ENCODE measurements around the gene POLR2E. TPM values are rescaled to one million over a fixed set of nuclear protein-coding genes. Genes with fewer than 3 reads are reported as not detected.
A peak's percentile ranks its signal among the peaks of the same experiment; 100 is the strongest.

The POLR2E gene
- 100 to 1,000 TPM; 134 to 205 (median 174) TPM for polyA plus RNA-seq (ENCODE audit: low read depth in 6 of 6)

GRCh38 chr19:1094978-1095701 lies at the start of gene POLR2E:
Gene POLR2E, minus strand, starts transcription at chr19:1095375. Its CDS starts 60 bp downstream, at chr19:1095315.
- Mint-ChIP-seq H3K36me3 (no peaks in the 10 kb centered on the region), H3K27ac (peak within 1 kb of the TSS; percentile 80 to 96 (median 92)), H3K4me1 (peaks cover 36 to 43% (median 40%) of the 10 kb centered on the region in 3 donors), H3K27me3 (no peaks in the 10 kb centered on the region), H3K9me3 (peaks cover 0 to 1% (median 0%) of the 10 kb centered on the region in 7 donors), H3K4me3 (peak within 1 kb of the TSS; percentile 87 to 97 (median 94))
- ATAC-seq (ENCODE audit: low read depth in 2 of 2): peak; percentile 95
- DNase-seq: peak; percentile 97

- Mint-ChIP-seq H3K27me3 (no peaks in the 10 kb centered on the region), H3K4me1 (peaks cover 2 to 16% (median 15%) of the 10 kb centered on the region in 3 donors), H3K4me3 (peak overlapping the region in 1 of 8 donors; percentile 4), H3K27ac (peak overlapping the region; percentile 7 to 89 (median 78)), H3K36me3 (peaks cover 0 to 36% of the 10 kb centered on the region in 2 donors), H3K9me3 (peaks cover 0 to 7% (median under 1%) of the 10 kb centered on the region in 7 donors)
- ATAC-seq (ENCODE audit: low read depth in 2 of 2) (no peak), DNase-seq (no peak)
Observed at GRCh38 chr19:1144741-1145140, 49.6 kb upstream of the POLR2E start.

- Mint-ChIP-seq H3K36me3 (peaks cover 0 to 40% of the 10 kb centered on the region in 2 donors), H3K4me3 (no peak overlapping the region), H3K27ac (peak overlapping the region in 1 of 6 donors; percentile 71), H3K4me1 (peaks cover 3 to 20% (median 15%) of the 10 kb centered on the region in 3 donors), H3K9me3 (peaks cover 0 to 9% (median 1%) of the 10 kb centered on the region in 7 donors), H3K27me3 (no peaks in the 10 kb centered on the region)
- DNase-seq: no peak
- no peak for ATAC-seq (ENCODE audit: low read depth in 2 of 2)
Observed at GRCh38 chr19:1143828-1144399, 48.7 kb upstream of the POLR2E start.

DNA sequence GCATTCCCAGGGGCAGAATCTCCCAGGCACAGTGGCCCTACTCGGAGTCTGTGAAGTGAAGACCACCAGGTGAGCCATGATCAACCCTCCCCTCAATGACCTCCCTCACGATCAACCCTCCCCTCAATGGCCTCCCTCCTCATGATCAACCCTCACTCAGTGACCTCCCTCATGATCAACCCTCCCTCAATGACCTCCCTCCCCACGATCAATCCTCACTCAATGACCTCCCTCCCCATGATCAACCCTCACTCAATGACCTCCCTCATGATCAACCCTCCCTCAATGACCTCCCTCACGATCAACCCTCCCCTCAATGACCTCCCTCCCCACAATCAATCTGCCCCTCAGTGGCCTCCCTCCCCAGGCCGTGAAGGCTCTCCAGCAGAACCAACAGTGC lies 46.8 kb upstream of the POLR2E start:
- Mint-ChIP-seq H3K4me1 (peaks cover 3 to 23% (median 15%) of the 10 kb centered on the region in 3 donors), H3K36me3 (peaks cover 0 to 40% of the 10 kb centered on the region in 2 donors), H3K4me3 (no peak overlapping the region), H3K9me3 (peaks cover 0 to 9% (median 1%) of the 10 kb centered on the region in 7 donors), H3K27me3 (no peaks in the 10 kb centered on the region), H3K27ac (peak overlapping the region in 2 of 6 donors; percentile 60)
- no peak for DNase-seq
- no peak for ATAC-seq (ENCODE audit: low read depth in 2 of 2)

- Mint-ChIP-seq H3K9me3 (peaks cover 0 to 9% (median 1%) of the 10 kb centered on the region in 7 donors), H3K4me1 (peaks cover 9 to 34% (median 22%) of the 10 kb centered on the region in 3 donors), H3K36me3 (peaks cover 0 to 40% of the 10 kb centered on the region in 2 donors), H3K27ac (peak overlapping the region in 3 of 6 donors; percentile 33 to 75 (median 50)), H3K27me3 (no peaks in the 10 kb centered on the region), H3K4me3 (no peak overlapping the region)
- DNase-seq: no peak
- no peak for ATAC-seq (ENCODE audit: low read depth in 2 of 2)
Observed at GRCh38 chr19:1140272-1141027, 45.3 kb upstream of the POLR2E start.

DNA sequence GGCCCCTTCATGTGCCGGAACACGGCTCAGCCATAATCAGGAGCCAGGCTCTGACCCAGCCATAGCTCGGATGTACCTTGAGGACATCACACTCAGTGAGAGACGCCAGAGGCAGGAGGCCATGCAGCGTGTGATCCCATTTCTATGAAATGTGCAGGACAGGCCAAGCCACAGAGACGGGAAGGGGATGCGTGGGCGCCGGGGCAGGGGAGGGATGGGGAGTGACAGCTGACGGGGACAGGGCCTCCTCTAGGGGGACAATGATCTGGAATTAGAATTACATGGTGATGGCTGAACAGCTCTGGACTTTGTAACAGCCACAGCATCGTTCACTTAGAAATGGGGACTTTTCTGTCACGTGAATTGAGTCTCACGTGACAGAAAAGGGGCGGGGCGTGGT lies 44.0 kb upstream of the POLR2E start:
- H3K27ac Mint-ChIP-seq: peak overlapping the region in 2 of 6 donors; percentile 60 to 73
- no peaks in the 10 kb centered on the region for H3K27me3 Mint-ChIP-seq
- H3K9me3 Mint-ChIP-seq: peaks cover 0 to 9% (median 0%) of the 10 kb centered on the region in 7 donors
- H3K36me3 Mint-ChIP-seq: peaks cover 0 to 28% of the 10 kb centered on the region in 2 donors
- H3K4me3 Mint-ChIP-seq: no peak overlapping the region
- H3K4me1 Mint-ChIP-seq: peaks cover 14 to 26% (median 15%) of the 10 kb centered on the region in 3 donors
- ATAC-seq (ENCODE audit: low read depth in 2 of 2): no peak
- DNase-seq: no peak

DNA sequence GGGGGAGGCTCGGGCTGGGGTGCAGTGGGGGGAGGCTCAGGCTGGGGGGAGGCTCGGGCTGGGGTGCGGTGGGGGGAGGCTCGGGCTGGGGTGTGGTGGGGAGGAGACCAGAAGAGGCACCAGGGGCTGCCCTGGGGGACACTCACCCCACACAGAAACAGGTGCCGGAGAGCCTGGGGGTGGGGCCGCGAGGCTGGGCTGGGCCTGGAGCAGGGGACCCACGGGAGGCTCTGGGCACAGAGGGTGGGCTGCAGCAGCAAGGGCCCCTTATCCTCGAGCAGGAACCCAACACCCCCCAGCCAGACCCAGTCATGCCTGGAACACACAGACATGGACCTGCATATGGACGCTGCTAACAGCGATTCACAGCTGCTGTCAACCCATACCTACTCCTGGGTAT lies 42.9 kb upstream of the POLR2E start:
- DNase-seq (no peak), ATAC-seq (ENCODE audit: low read depth in 2 of 2) (no peak)
- H3K27me3 Mint-ChIP-seq: no peaks in the 10 kb centered on the region
- H3K27ac Mint-ChIP-seq: no peak overlapping the region
- H3K4me1 Mint-ChIP-seq: peaks cover 20 to 26% (median 24%) of the 10 kb centered on the region in 3 donors
- no peak overlapping the region for H3K4me3 Mint-ChIP-seq
- peaks cover 0 to 18% of the 10 kb centered on the region in 2 donors for H3K36me3 Mint-ChIP-seq
- H3K9me3 Mint-ChIP-seq: peaks cover 0 to 9% (median 0%) of the 10 kb centered on the region in 7 donors

DNA sequence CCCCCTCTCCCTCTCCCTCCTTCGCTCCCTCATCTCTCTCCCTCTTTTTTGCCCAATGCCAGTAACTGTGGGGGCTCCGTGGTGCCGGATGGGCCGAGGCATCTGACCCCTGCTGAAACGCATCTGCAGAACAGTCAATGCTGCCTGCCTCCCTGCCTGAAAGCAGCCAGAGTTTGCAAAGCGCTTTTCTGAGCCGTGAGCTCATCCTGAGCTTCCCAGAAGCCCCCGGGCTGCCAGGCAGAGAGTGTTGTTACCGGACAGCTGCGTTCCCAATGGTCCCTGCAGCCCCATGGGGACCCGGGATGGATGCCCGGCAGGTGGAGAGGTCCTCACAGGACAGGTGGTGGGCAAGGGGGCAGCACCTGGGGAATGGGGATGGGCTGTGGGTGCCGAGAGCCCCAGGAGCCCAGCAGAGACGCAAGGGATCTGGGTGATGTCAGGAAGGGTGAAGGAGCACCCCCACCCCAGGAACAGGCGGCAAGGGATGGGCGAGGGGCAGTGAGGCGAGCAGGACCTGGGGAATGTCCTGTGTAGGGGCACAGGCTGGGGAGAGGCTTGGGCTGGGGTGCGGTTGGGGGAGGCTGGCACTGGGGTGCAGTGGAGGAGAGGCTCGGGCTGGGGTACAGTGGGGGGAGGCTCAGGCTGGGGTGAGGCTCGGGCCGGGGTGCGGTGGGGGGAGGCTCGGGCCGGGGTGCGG lies 41.6 kb upstream of the POLR2E start:
- peak overlapping the region in 3 of 6 donors; percentile 81 to 94 (median 82) for H3K27ac Mint-ChIP-seq
- peaks cover 0 to 10% of the 10 kb centered on the region in 2 donors for H3K36me3 Mint-ChIP-seq

DNA sequence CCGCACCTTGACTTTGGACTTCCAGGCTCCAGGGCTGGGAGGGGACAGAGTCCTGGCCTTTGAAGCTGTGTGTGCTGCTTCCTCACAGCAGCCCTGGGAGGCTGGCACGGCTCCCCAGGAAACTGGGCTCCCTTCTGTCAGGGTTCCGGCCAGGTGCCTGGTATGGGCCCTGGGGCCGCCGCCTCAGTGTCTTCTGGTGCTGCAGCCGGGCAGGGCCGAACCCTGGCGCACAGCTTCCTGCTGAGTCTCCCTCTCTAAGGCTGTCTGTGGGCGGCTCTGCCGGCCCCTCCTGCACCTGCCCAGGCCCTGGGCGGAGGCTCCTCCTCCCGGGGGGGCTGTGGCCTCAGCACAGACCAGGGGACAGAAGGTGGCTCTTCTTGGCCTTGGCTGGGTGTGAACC lies 41.0 kb upstream of the POLR2E start:
- Mint-ChIP-seq H3K4me1 (peaks cover 18 to 22% (median 22%) of the 10 kb centered on the region in 3 donors), H3K27ac (peak overlapping the region in 3 of 6 donors; percentile 81 to 94 (median 82)), H3K9me3 (peaks cover 0 to 4% (median 0%) of the 10 kb centered on the region in 7 donors), H3K27me3 (no peaks in the 10 kb centered on the region), H3K4me3 (peak overlapping the region in 2 of 8 donors; percentile 12 to 23), H3K36me3 (peaks cover 0 to 8% of the 10 kb centered on the region in 2 donors)
- ATAC-seq (ENCODE audit: low read depth in 2 of 2): no peak
- DNase-seq: no peak

More for the DNA sequence above, 41.6 kb upstream of the POLR2E start:
- no peaks in the 10 kb centered on the region for H3K27me3 Mint-ChIP-seq
- peaks cover 0 to 4% (median 0%) of the 10 kb centered on the region in 7 donors for H3K9me3 Mint-ChIP-seq
- ATAC-seq (ENCODE audit: low read depth in 2 of 2) (no peak), DNase-seq (no peak)
- peaks cover 18 to 22% (median 18%) of the 10 kb centered on the region in 3 donors for H3K4me1 Mint-ChIP-seq
- H3K4me3 Mint-ChIP-seq: peak overlapping the region in 2 of 8 donors; percentile 12 to 23

DNA sequence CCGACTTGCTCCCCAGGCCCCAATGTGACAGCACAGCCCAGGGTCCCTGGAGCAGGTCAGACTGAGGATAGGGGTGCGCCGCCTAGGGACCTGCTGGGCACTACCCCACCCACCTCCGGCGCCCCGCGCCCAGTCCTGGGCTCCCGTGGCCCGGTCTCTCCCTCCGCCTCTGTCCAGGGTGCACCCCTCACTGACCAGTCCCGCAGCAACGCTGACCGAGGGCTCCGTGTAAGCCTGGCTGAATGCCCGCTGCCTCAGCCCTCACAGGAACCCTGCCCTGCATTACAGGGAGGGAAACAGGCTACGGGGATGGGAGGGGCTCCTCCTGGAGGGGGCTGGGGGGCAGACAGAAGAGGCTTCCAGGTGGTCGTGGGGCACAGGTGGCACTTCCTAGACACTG lies 40.3 kb upstream of the POLR2E start:
- DNase-seq (no peak), ATAC-seq (ENCODE audit: low read depth in 2 of 2) (no peak)
- H3K27me3 Mint-ChIP-seq: no peaks in the 10 kb centered on the region
- H3K4me3 Mint-ChIP-seq: peak overlapping the region in 1 of 8 donors; percentile 36
- peaks cover 24 to 29% (median 25%) of the 10 kb centered on the region in 3 donors for H3K4me1 Mint-ChIP-seq
- H3K27ac Mint-ChIP-seq: peak overlapping the region in 2 of 6 donors; percentile 68 to 86
- H3K36me3 Mint-ChIP-seq: peaks cover 0 to 8% of the 10 kb centered on the region in 2 donors
- H3K9me3 Mint-ChIP-seq: peaks cover 0 to 4% (median 0%) of the 10 kb centered on the region in 7 donors

DNA sequence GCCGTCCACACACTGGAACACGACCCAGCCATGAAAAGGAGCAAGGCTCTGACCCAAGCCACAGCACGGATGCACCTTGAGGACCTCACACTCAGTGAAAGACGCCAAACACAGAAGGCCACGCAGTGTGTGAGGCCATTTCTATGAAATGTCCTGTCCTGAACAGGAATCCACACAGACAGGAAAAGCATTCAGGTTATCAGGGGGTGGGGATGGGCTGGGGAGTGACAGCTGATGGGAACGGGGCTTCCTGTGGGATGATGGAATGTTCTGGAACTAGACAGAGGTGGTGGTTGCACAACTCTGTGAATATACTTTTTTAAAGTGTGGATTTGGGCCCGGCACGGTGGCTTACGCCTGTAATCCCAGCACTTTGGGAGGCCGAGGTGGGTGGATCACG lies 39.3 kb upstream of the POLR2E start:
- Mint-ChIP-seq H3K27me3 (no peaks in the 10 kb centered on the region), H3K4me3 (no peak overlapping the region), H3K36me3 (peaks cover 0 to under 1% of the 10 kb centered on the region in 2 donors), H3K4me1 (peaks cover 21 to 31% (median 31%) of the 10 kb centered on the region in 3 donors), H3K9me3 (no peaks in the 10 kb centered on the region), H3K27ac (no peak overlapping the region)
- ATAC-seq (ENCODE audit: low read depth in 2 of 2) (no peak), DNase-seq (no peak)

DNA sequence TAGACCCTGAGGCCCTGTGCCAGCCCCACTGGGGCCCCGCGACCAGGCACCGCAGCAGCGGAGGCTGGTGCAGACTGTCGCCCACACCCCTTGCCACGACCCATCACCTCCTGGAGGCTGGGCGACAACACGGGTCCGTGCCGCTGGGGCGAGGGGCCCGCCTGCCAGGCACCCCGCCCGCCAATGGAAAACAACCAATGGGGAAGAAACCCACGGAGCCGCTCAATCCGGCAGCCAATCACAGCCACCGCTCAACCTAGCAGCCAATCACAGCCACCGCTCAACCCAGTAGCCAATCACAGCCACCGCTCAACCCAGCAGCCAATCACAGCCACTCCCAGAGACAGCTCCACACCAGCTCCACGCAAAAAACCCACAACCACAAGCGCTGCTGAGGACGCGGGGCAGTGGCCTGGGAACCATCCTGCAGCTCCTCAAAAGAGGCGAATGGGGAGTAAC lies 38.3 kb upstream of the POLR2E start:
- Mint-ChIP-seq H3K9me3 (no peaks in the 10 kb centered on the region), H3K4me3 (peak overlapping the region in 6 of 8 donors; percentile 53 to 86 (median 60)), H3K27ac (peak overlapping the region in 5 of 6 donors; percentile 18 to 87 (median 79)), H3K27me3 (no peaks in the 10 kb centered on the region), H3K36me3 (no peaks in the 10 kb centered on the region), H3K4me1 (peaks cover 18 to 31% (median 30%) of the 10 kb centered on the region in 3 donors)
- ATAC-seq (ENCODE audit: low read depth in 2 of 2) (peak; percentile 19 to 50), DNase-seq (no peak)

All from naive B cell (primary cell).